Activated CD8-positive, alpha-beta memory T cell treated with anti-CD3 and anti-CD28 coated beads for 1 hour (primary cell): ENCODE results near the gene DGKA.
"Not testable (repeated sequence)": the region's sequence is repeated elsewhere in the genome, so short reads cannot be mapped to it uniquely, and the experiment has no call there.

ENCODE experiments used
- DNase-seq, 2 donors: peaks; one replicate each; pipeline ENCODE4 v3.0.0-alpha.2; 2020; ENCODE audit warnings: low read depth in 1 of 2; ENCODE audit errors: extremely low read depth in 1 of 2

The DGKA gene

GRCh38 chr12:55930771-55931316 lies at the start of gene DGKA:
DGKA (plus strand) TSS chr12:55931162; CDS start chr12:55936504, 5,342 bp downstream.
- DNase-seq, result peak; percentile 33 to 44

- no peak for DNase-seq
Measured at GRCh38 chr12:55885113-55885512, 45.8 kb upstream of the DGKA start.

GRCh38 chr12:55891310-55891709 lies 39.7 kb upstream of the DGKA start:
- no peak for DNase-seq

- no peak for DNase-seq
Measured at GRCh38 chr12:55893723-55894122, 37.2 kb upstream of the DGKA start.

- no peak for DNase-seq
Measured at GRCh38 chr12:55899082-55899481, 31.9 kb upstream of the DGKA start.

- DNase-seq, result no peak
Measured at GRCh38 chr12:55901881-55902490, 29.0 kb upstream of the DGKA start.

- no peak for DNase-seq
Measured at GRCh38 chr12:55906056-55906455, 24.9 kb upstream of the DGKA start.

- no peak for DNase-seq
Measured at GRCh38 chr12:55908726-55909512, 22.0 kb upstream of the DGKA start.

GRCh38 chr12:55909513-55909884 lies 21.5 kb upstream of the DGKA start:
- no peak for DNase-seq

- DNase-seq, result no peak
Measured at GRCh38 chr12:55912908-55913307, 18.1 kb upstream of the DGKA start.

- DNase-seq, result no peak
Measured at GRCh38 chr12:55915482-55915859, 15.5 kb upstream of the DGKA start.

GRCh38 chr12:55919032-55919431 lies 11.9 kb upstream of the DGKA start:
- DNase-seq, result not testable (repeated sequence)

GRCh38 chr12:55922126-55922525 lies 8.8 kb upstream of the DGKA start:
- DNase-seq, result no peak

GRCh38 chr12:55923648-55924047 lies 7.3 kb upstream of the DGKA start:
- not testable (repeated sequence) for DNase-seq

- no peak for DNase-seq
Measured at GRCh38 chr12:55925371-55925770, 5.6 kb upstream of the DGKA start.

GRCh38 chr12:55925870-55926737 lies 4.9 kb upstream of the DGKA start:
- no peak for DNase-seq

GRCh38 chr12:55926738-55927587 lies 4.0 kb upstream of the DGKA start:
- peak; percentile 66 to 82 for DNase-seq

GRCh38 chr12:55927588-55928502 lies 3.1 kb upstream of the DGKA start, which contains the start of gene PYM1:
PYM1 (minus strand) TSS chr12:55927894; CDS start chr12:55927761, 133 bp downstream.
- DNase-seq, result peak in 1 of 2 donors; percentile 33

- DNase-seq, result peak; percentile 52 to 64
Measured at GRCh38 chr12:55929306-55929791, 1.6 kb upstream of the DGKA start.
